K562 (cell line): ENCODE measurements around the gene KIF14. TPM values are rescaled to one million over a fixed set of nuclear protein-coding genes. Genes with fewer than 3 reads are reported as not detected.

Experiments
- ATAC-seq: fragments of 200-7000 bp; cut with Tn5 transposase; 3 replicates; pipeline ENCODE4 v1.9.1; 2020; ENCODE audit warnings: moderate library complexity
- BruUV-seq: library from RNA; stranded (reverse); fragments of 400-500 nt; replicated peaks from 2 replicates; lab custom pipeline; 2021; lab: Mats Ljungman, UMichigan
- CTCF ChIA-PET: fragments of 300-600 bp; formaldehyde crosslinking; extraction: SDS; loops from one replicate; lab custom pipeline; 2021; ENCODE audit warnings: low intra/inter-chr PET ratio; lab: Yijun Ruan, JAX
- POLR2A ChIA-PET: fragments of 300-600, 350-650 bp; sonication (Branson Sonifier 250); formaldehyde crosslinking; extraction: SDS; loops from one replicate; lab custom pipeline; 2021; ENCODE audit warnings: antibody characterized with exemption, inconsistent platforms; lab: Yijun Ruan, JAX
- DNase-seq, 4 experiments: peaks; one replicate each; pipeline versions ENCODE4 v3.0.0 to v3.0.0-alpha.2; 2011 to 2018; ENCODE audit warnings: low spot score in 3 of 4, mixed read lengths in 3 of 4; ENCODE audit errors: extremely low read depth in 1 of 4
- FAIRE-seq: peaks from 2 replicates; lab custom pipeline; 2011; peaks lifted over from hg19 to GRCh38; lab: Jason Lieb, UNC
- H2AFZ ChIP-seq: 2 replicates; pipeline ENCODE4 v1.6.0; 2011; ENCODE audit warnings: low read depth, low read length, control low read depth, inconsistent platforms
- H3K27ac ChIP-seq: fragments of 200-600 bp; 3 replicates; pipeline ENCODE4 v1.8.0; 2011; ENCODE audit warnings: low read depth, mild to moderate bottlenecking, control low read depth, inconsistent platforms, low read length, moderate library complexity, mixed read lengths; ENCODE audit errors: extremely low read depth
- H3K27me3 ChIP-seq, 2 experiments: fragments of 300-600 bp in 1 of 2; 2 replicates in 1 of 2; 3 replicates in 1 of 2; pipeline versions ENCODE4 v1.6.0 to v1.8.0; 2011; ENCODE audit warnings: inconsistent platforms in 2 of 2, low read length in 2 of 2, mild to moderate bottlenecking in 1 of 2, mixed read lengths in 1 of 2, moderate library complexity in 1 of 2; ENCODE audit not compliant: control insufficient read depth in 2 of 2, insufficient read depth in 2 of 2
- H3K36me3 ChIP-seq: fragments of 300-600 bp; 3 replicates; pipeline ENCODE4 v1.8.0; 2011; ENCODE audit warnings: mild to moderate bottlenecking, low read length, inconsistent platforms; ENCODE audit not compliant: control insufficient read depth, insufficient read depth
- H3K4me1 ChIP-seq, 2 experiments: fragments of 200-600 bp in 1 of 2; replicated peaks in 1 of 2; 2 replicates in 1 of 2; 3 replicates in 1 of 2; pipeline versions ENCODE4 v1.5.1 to v1.8.0; 2011; ENCODE audit warnings: inconsistent platforms in 2 of 2, low read length in 2 of 2, mild to moderate bottlenecking in 1 of 2, mixed read lengths in 1 of 2, moderate library complexity in 1 of 2; ENCODE audit not compliant: control insufficient read depth in 2 of 2, insufficient read depth in 2 of 2
- H3K4me2 ChIP-seq: 2 replicates; pipeline ENCODE4 v1.6.1; 2011; ENCODE audit warnings: low read length, control low read depth, inconsistent platforms, mixed read lengths; ENCODE audit not compliant: insufficient read depth
- H3K4me3 ChIP-seq: fragments of 200-600 bp; sonication (generic), shearing (Covaris generic); 2 replicates; pipeline ENCODE4 v1.5.1; 2016; ENCODE audit warnings: control low read depth, inconsistent platforms
- H3K79me2 ChIP-seq: fragments of 200-600 bp; 3 replicates; pipeline ENCODE4 v1.8.0; 2011; ENCODE audit warnings: low read length, inconsistent platforms; ENCODE audit not compliant: control insufficient read depth, insufficient read depth
- H3K9ac ChIP-seq, 2 experiments: 2 replicates each; pipeline versions ENCODE4 v1.6.0 to v1.6.1; 2011; ENCODE audit warnings: low read depth in 2 of 2, low read length in 2 of 2, control low read depth in 1 of 2, inconsistent platforms in 1 of 2, mild to moderate bottlenecking in 1 of 2, mixed read lengths in 1 of 2; ENCODE audit not compliant: insufficient read depth in 1 of 2
- H3K9me1 ChIP-seq: one replicate; pipeline ENCODE4 v1.6.0; 2011; ENCODE audit warnings: inconsistent platforms, mild to moderate bottlenecking, low read length, moderate library complexity; ENCODE audit not compliant: control insufficient read depth, insufficient read depth
- H3K9me3 ChIP-seq: replicated peaks from 2 replicates; pipeline ENCODE4 v1.5.1; 2011; ENCODE audit warnings: low read depth, low read length, inconsistent platforms; ENCODE audit not compliant: control insufficient read depth, insufficient read depth
- H4K20me1 ChIP-seq: replicated peaks from 2 replicates; pipeline ENCODE4 v1.6.1; 2011; ENCODE audit warnings: low read length, inconsistent platforms, mixed read lengths; ENCODE audit not compliant: control insufficient read depth, insufficient read depth
- CBFA2T2 ChIP-seq: fragments of 450-650 bp; conservative IDR thresholded peaks from 2 replicates; pipeline ENCODE4 v1.6.1; 2017; ENCODE audit warnings: mild to moderate bottlenecking
- CBX5 ChIP-seq: IDR thresholded peaks from 2 replicates; pipeline ENCODE4 v1.6.1; 2014; ENCODE audit warnings: low read depth, borderline replicate concordance
- GATA2 ChIP-seq: sonication (generic); formaldehyde crosslinking; IDR thresholded peaks from 2 replicates; pipeline ENCODE4 v1.4.0; 2020; ENCODE audit warnings: mild to moderate bottlenecking, missing genetic modification reagents
- JUND ChIP-seq, 2 experiments: IDR thresholded peaks; 2 replicates in 1 of 2; 3 replicates in 1 of 2; pipeline ENCODE4 v1.6.1; 2011; ENCODE audit warnings: borderline replicate concordance in 2 of 2, low read depth in 2 of 2, low read length in 2 of 2, improper control_type of control experiment in 1 of 2, missing biosample characterization in 1 of 2, missing genetic modification characterization in 1 of 2, missing genetic modification reagents in 1 of 2
- KLF1 ChIP-seq: fragments of 450-650 bp; IDR thresholded peaks from 2 replicates; pipeline ENCODE4 v1.6.1; 2016; ENCODE audit warnings: missing genetic modification characterization, missing compliant biosample characterization
- MEF2D ChIP-seq: conservative IDR thresholded peaks from 2 replicates; pipeline ENCODE4 v1.6.1; 2016; ENCODE audit warnings: low read depth, missing genetic modification characterization, missing compliant biosample characterization
- RAD21 ChIP-seq, 2 experiments: fragments of 250-450 bp in 1 of 2; fragments of 450-650 bp in 1 of 2; sonication (Bioruptor Pico) in 1 of 2; formaldehyde crosslinking in 1 of 2; IDR thresholded peaks in 1 of 2; conservative IDR thresholded peaks in 1 of 2; 2 replicates each; pipeline versions ENCODE4 v1.4.0 to v1.8.0; 2020 to 2022; ENCODE audit warnings: mild to moderate bottlenecking in 2 of 2, moderate library complexity in 1 of 2
- SNRNP70 ChIP-seq: fragments of 200-400 bp; formaldehyde crosslinking; optimal IDR thresholded peaks from 2 replicates; pipeline ENCODE3; 2017; ENCODE audit warnings: low read depth, low read length
- SREBF1 ChIP-seq: fragments of 150-350 bp; IDR thresholded peaks from 2 replicates; pipeline ENCODE4 v1.6.1; 2014; ENCODE audit warnings: antibody characterized with exemption, low read depth, low read length, borderline replicate concordance
- ZBTB7A ChIP-seq: IDR thresholded peaks from 2 replicates; pipeline ENCODE4 v1.6.1; 2011; ENCODE audit warnings: low read depth, mild to moderate bottlenecking, low read length, moderate library complexity, borderline replicate concordance; ENCODE audit not compliant: control insufficient read depth
- ZNF24 ChIP-seq: fragments of 450-650 bp; IDR thresholded peaks from 2 replicates; pipeline ENCODE4 v1.6.1; 2016
- ZNF778 ChIP-seq: fragments of 450-650 bp; formaldehyde crosslinking; IDR thresholded peaks from 2 replicates; pipeline ENCODE4 v1.4.0; 2020; ENCODE audit warnings: mild to moderate bottlenecking, moderate library complexity
- WGBS: fragments of 100-300 bp; shearing (Covaris generic); methylation state at CpG from one replicate; pipeline ENCODE4 v1.1.6; 2016; ENCODE audit warnings: low coverage, mixed read lengths; ENCODE audit not compliant: insufficient coverage; ENCODE audit errors: missing lambda C conversion rate; 5-methylcytosine and 5-hydroxymethylcytosine counted together
- in situ Hi-C: fragments of 300-500 bp; cut with MboI; formaldehyde crosslinking; loops from 4 replicates; pipeline ENCODE4 v1.15.0; 2018; ENCODE audit warnings: inconsistent platforms, mixed read lengths
- intact Hi-C: fragments of 100-400 bp; cut with micrococcal nuclease; formaldehyde crosslinking; loops from 2 replicates; pipeline ENCODE4 v1.14.2; 2022
- polyA plus RNA-seq, 8 experiments: library from polyadenylated mRNA; depleted of rRNA in 4 of 8; stranded (reverse) in 5 of 8; unstranded in 3 of 8; fragments of >200 nt; fragmentation: Nextera tagmentation in 2 of 8; fragmentation: Illumina TruSeq in 1 of 8; extraction: Ambion mirVana in 2 of 8; extraction: Trizol in 1 of 8; gene quantifications; 2 replicates each; pipeline versions ENCODE4 v1.2.1 to v1.2.3, GENCODE V29; 2011 to 2014; ENCODE audit warnings: inconsistent platforms in 1 of 8, missing spikeins in 1 of 8
- total RNA-seq, 7 experiments: library from RNA; depleted of rRNA in 6 of 7; stranded (reverse); fragments of >200 nt in 6 of 7; fragmentation: Illumina TruSeq in 2 of 7; extraction: Trizol in 2 of 7; gene quantifications; 2 replicates each; pipeline versions ENCODE4 v1.2.1 to v1.2.3, GENCODE V29; 2011 to 2021; ENCODE audit warnings: low replicate concordance in 1 of 7
- TF ChIP-seq, protein P1 (sequence below): sonication (generic); formaldehyde crosslinking; IDR thresholded peaks from 2 replicates; pipeline ENCODE4 v1.9.0; 2022; ENCODE audit warnings: mild to moderate bottlenecking, missing genetic modification reagents
- TF ChIP-seq, protein P2 (sequence below): fragments of 250-450 bp; sonication (Bioruptor Pico); IDR thresholded peaks from 2 replicates; pipeline ENCODE4 v1.8.0; 2022; ENCODE audit warnings: moderate library complexity, mild to moderate bottlenecking, inconsistent platforms
- TF ChIP-seq, protein P3 (sequence below), 3 experiments: IDR thresholded peaks in 2 of 3; conservative IDR thresholded peaks in 1 of 3; 2 replicates each; pipeline ENCODE4 v1.5.1; 2011 to 2012; ENCODE audit warnings: low read length in 3 of 3, mild to moderate bottlenecking in 3 of 3, control low read depth in 2 of 3, improper control_type of control experiment in 1 of 3, inconsistent platforms in 1 of 3, low read depth in 1 of 3, mixed read lengths in 1 of 3, moderate library complexity in 1 of 3; ENCODE audit not compliant: insufficient read depth in 2 of 3
- TF ChIP-seq, protein P4 (sequence below): fragments of 250-450 bp; sonication (Bioruptor Pico); IDR thresholded peaks from 2 replicates; pipeline ENCODE4 v1.4.0; 2020

KIF14 gene
- total and polyA plus RNA-seq, 9 of the 15 experiments (the other 6 are each of a cell fraction or from before 2014, with no cell fraction given) = 11.5 to 47.4 (median 29.0) TPM

DNA sequence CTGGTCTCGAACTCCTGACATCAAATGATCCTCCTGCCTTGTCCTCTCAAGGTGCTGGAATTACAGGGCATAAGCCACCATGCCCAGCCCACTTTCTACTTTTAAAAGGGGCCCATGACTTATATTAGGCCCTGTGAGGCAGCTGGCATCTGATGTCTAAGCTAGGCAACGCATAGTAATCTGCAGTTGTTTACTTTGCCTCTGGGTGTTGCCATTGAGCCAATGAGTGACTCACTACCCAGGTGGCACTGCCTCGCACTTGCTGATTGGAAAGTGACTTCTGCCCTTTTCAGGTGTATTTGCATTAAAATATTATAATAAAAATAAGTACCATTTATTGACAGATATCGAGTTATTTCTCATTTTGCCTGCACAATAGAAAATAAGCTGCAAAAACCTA lies 84.9 kb downstream of the KIF14 start:
- Histone ChIP-seq H3K4me3 (no peak overlapping the region), H3K9me1 (no peaks in the 10 kb centered on the region), H3K9me3 (no peaks in the 10 kb centered on the region), H3K9ac (no peak overlapping the region), H3K4me2 (no peak overlapping the region), H3K27ac (no peak overlapping the region), H4K20me1 (no peaks in the 10 kb centered on the region), H2AFZ (no peak overlapping the region), H3K36me3 (no peaks in the 10 kb centered on the region), H3K27me3 (peaks cover 6% of the 10 kb centered on the region in 2 experiments), H3K4me1 (no peaks in the 10 kb centered on the region), H3K79me2 (no peaks in the 10 kb centered on the region)
- BruUV-seq = no TSS peak
- WGBS = 1% methylated on average over 4 of the region's 4 CpGs
- FAIRE-seq = no peak
- intact Hi-C loops = no loop called here
- peak in 2 of 4 experiments; percentile 32 to 34 for DNase-seq
- in situ Hi-C loops = no loop called here
- ATAC-seq = peak; percentile 72
- POLR2A ChIA-PET = interaction anchor here (0.8 kb wide), 1 partner anchor 145 kb away, joined by 4 read pairs; no protein-coding TSS in a partner anchor
- CTCF ChIA-PET = interaction anchor here (0.6 kb wide), 1 partner anchor 81 kb away, joined by 3 read pairs; no protein-coding TSS in a partner anchor
- TF ChIP-seq ZNF778 (CRISPR knock-in tag) (no peak), RAD21 (CRISPR knock-in tag; conservative IDR thresholded peaks at IDR 0.05 in 1 of 2, IDR thresholded peaks at IDR 0.05 in 1 of 2) (peak; percentile 15 to 39; a peak in 2 of 4 replicates), ZNF24 (no peak), KLF1 (no peak), GATA2 (CRISPR knock-in tag) (no peak), MEF2D (tag) (no peak), SNRNP70 (no peak), SREBF1 (no peak), CBX5 (no peak), JUND (IDR thresholded peaks at IDR 0.05; ENCODE audit: borderline replicate concordance, low read depth, low read length) (peak; percentile 25; the same call in 1 of the 2 replicates), JUND (tag; IDR thresholded peaks at IDR 0.05; ENCODE audit: borderline replicate concordance, low read depth, low read length) (no peak), ZBTB7A (no peak), CBFA2T2 (no peak)
- TF ChIP-seq, protein P1, sequence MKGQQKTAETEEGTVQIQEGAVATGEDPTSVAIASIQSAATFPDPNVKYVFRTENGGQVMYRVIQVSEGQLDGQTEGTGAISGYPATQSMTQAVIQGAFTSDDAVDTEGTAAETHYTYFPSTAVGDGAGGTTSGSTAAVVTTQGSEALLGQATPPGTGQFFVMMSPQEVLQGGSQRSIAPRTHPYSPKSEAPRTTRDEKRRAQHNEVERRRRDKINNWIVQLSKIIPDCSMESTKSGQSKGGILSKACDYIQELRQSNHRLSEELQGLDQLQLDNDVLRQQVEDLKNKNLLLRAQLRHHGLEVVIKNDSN (CRISPR knock-in tag) = no peak
- TF ChIP-seq, protein P2, sequence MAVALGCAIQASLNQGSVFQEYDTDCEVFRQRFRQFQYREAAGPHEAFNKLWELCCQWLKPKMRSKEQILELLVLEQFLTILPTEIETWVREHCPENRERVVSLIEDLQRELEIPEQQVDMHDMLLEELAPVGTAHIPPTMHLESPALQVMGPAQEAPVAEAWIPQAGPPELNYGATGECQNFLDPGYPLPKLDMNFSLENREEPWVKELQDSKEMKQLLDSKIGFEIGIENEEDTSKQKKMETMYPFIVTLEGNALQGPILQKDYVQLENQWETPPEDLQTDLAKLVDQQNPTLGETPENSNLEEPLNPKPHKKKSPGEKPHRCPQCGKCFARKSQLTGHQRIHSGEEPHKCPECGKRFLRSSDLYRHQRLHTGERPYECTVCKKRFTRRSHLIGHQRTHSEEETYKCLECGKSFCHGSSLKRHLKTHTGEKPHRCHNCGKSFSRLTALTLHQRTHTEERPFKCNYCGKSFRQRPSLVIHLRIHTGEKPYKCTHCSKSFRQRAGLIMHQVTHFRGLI (CRISPR knock-in tag) = no peak
- TF ChIP-seq, protein P3, sequence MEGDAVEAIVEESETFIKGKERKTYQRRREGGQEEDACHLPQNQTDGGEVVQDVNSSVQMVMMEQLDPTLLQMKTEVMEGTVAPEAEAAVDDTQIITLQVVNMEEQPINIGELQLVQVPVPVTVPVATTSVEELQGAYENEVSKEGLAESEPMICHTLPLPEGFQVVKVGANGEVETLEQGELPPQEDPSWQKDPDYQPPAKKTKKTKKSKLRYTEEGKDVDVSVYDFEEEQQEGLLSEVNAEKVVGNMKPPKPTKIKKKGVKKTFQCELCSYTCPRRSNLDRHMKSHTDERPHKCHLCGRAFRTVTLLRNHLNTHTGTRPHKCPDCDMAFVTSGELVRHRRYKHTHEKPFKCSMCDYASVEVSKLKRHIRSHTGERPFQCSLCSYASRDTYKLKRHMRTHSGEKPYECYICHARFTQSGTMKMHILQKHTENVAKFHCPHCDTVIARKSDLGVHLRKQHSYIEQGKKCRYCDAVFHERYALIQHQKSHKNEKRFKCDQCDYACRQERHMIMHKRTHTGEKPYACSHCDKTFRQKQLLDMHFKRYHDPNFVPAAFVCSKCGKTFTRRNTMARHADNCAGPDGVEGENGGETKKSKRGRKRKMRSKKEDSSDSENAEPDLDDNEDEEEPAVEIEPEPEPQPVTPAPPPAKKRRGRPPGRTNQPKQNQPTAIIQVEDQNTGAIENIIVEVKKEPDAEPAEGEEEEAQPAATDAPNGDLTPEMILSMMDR (IDR thresholded peaks at IDR 0.05 in 2 of 3, conservative IDR thresholded peaks at IDR 0.05 in 1 of 3; ENCODE audit: insufficient read depth in 2 of 3, low read depth in 1 of 3, low read length in 3 of 3) = peak; percentile 29 to 49 (median 44); a peak in 4 of 6 replicates
- TF ChIP-seq, protein P4, sequence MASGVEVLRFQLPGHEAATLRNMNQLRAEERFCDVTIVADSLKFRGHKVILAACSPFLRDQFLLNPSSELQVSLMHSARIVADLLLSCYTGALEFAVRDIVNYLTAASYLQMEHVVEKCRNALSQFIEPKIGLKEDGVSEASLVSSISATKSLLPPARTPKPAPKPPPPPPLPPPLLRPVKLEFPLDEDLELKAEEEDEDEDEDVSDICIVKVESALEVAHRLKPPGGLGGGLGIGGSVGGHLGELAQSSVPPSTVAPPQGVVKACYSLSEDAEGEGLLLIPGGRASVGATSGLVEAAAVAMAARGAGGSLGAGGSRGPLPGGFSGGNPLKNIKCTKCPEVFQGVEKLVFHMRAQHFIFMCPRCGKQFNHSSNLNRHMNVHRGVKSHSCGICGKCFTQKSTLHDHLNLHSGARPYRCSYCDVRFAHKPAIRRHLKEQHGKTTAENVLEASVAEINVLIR (CRISPR knock-in tag) = no peak
